NCI-H2029 treated with DMSO at 0.1 percent for 48 hours (cell line): ENCODE data around the gene CCNY.
"Not testable (repeated sequence)": the region's sequence is repeated elsewhere in the genome, so short reads cannot be mapped to it uniquely, and the experiment has no call there.

Experiments
- DNase-seq: peaks from one replicate; lab custom pipeline; 2025; lab: John Stamatoyannopoulos, UW

The CCNY gene

GRCh38 chr10:35406003-35406630, 69.8 kb downstream of the CCNY start:
- DNase-seq = not testable (repeated sequence)

DNA sequence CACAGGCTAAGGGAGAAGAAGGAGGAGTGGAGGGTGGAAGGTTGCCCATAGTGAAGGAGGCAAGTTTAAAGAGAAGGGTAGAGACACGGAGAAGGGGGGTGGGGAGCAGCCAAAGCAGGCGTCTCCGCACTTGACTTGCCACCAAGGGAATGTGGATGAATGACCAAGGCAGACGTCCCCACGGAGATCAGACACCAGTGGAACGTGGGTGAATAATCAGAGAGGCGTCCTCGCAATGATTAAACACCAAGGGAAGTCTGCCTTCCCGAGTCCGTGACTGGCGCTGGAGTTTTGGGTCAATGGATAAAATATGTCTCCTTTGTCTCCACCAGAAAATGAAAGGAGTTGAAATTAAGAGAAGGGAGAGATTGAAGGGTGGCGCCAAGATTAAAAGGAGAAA, 71.4 kb downstream of the CCNY start:
- not testable (repeated sequence) for DNase-seq

DNA sequence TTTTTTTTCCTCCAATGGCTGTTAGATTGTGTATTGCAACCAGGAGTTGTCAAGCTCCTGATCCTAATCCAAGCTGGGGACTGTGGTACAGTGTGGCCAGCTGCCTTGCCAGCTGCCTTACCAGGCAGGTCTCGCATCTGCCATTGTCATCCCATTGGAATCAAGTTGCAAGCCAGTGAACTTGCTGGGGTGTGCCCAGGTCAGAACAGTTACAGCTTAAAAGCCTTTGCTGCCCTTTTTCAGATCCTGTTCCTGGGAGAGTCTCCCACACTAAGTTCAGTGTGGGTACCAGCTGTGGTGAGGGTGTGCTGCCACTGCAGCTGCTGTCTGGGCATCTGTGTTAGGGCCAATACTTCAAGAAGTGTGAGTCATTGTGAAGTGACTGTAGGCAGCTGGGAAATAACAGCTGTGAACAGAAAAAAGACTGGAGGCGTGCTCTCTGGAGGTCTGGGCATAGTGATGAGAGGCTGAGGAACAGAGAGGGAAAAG, 72.8 kb downstream of the CCNY start:
- DNase-seq = no peak

DNA sequence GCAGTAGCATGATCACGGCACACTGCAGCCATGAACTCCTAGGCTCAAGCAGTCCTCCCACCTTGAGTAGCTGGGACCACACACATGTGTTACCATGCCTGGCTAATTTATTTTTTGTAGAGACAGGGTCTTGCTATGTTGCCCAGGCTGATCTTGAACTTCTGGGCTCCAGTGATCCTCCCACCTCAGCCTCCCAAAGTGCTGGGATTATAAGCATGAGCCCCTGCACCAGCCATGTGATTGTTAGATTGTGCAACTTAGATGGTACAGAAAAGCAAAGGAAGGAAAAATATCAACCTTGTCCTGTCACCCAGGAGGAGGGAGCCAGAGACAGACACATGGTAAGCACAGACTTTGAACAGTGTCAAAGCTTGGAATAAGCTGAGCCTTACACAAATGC, 73.5 kb downstream of the CCNY start:
- DNase-seq = no peak

- DNase-seq = no peak
These were observed 75.9 kb downstream of the CCNY start for GRCh38 chr10:35412003-35412723.

DNA sequence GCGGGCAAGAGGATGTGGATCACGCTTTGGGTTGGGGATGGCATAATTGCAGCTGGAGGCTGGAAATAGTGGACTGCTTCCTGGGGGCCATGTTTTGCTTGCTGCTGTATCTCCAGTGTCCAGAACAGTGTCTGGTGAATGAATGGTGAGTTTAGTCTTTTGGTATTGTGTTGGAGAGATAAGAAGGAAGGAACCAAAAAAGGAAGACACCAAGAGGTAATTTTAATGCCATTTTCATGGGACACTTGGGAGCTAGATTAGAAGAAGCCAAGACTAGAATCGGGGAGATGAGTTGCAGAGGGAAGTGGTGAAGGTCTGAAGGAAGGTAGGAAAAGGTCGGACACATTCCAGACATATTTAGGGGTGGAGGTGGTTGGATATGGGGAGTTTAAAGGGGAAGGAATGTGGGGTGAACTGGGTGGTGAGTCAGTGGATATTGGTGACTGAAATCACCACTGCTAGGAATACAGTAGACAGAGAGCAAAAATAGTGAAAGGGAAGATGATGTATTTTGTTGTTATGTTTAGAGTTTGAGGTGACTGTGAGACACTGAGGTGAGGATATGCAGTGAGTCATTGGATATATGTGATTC, 76.7 kb downstream of the CCNY start:
- DNase-seq = no peak

DNA sequence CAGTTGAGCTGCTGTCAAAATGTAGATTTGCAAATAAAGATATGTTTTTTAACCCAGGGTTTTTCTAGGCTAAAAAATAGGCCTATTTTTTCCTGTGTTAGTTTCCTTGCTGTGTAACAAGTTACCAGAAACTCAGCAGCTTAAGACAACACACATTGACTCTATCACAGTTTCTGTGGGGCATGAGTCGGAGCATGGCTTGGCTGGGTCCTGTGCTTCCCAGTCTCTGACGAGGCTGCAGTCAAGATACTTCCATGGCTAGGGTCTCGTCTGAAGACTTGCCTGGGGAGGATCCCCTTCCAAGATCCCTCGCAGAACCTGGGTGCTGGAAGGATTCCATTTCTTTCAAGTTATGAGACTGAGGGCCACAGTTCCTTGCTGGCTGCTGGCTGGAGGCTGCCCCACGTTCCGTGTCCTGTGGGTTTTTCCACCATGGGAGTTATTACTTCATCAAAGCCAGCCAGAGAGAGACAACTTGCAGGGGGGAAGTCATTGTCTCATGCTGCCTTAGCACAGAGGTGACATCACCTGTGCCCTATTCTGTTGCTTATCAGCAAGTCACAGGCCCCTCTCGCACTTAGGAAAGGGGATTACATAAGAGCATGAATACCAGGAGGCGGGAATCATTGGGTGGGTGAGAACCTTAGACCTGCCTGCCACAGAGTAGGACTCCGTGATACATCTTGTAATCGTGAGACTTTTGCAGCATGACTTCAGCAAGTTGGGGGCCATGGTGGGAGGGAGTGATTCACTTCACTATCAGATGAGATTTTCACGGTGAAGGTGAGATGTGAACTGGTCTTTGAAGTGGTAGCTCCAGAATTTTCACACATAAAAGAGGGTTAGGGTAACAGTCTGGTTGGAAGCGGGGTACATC, 77.9 kb downstream of the CCNY start:
- DNase-seq = no peak

GRCh38 chr10:35415505-35415904, 79.2 kb downstream of the CCNY start:
- no peak for DNase-seq

DNA sequence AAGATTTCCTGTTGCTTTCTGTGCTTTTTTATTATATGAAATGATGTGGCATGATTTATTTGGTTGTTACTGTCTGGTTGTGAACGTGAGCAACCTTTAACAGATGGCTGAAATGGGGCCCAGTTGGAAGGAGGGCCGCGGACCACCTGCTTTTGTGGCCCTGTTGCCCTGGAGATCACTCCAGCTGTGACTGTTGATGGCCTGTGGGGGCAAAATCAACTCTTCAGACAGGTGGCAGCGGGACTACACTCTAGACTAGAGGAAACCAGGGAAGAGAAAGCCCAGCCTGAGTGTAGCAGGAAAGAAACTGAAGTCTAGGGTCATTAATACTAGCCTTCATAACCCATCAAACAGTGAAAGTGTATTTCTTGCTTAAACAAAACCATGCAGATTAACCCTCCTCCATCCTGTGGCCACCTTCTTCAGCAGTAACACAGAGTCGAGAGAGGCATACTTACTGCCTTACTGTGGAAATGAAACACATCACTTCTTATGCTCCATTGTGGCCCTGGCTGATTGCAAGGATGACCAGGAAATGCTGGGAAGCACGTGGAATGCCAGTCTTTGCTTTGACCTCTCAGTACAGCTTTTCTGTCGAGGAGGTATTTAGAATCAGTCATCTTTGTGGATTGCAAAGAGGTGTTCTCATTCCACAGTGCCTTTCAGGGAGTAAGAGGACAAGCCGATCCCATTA, 80.5 kb downstream of the CCNY start:
- DNase-seq = no peak

GRCh38 chr10:35417313-35417625, 81.0 kb downstream of the CCNY start:
- DNase-seq = no peak

DNA sequence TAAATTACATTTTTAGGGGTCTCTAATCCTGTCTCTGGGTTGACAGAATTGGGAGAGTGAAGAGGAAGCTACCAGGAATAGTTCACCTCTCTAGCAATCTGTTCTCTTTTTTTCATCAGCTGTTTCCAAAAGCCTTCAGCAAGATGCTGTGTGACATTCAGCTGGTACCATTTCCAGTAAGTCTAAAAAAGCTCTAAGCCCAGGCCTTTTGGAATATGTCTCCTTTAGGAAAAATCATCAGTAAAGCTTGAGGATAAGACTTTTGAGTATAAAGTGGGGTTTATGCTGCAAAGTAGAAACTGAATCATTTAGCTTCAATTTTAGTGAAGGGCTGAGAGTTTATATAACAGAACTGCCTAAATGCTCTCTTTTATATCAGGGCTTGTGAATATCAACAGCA, 81.5 kb downstream of the CCNY start:
- no peak for DNase-seq

- not testable (repeated sequence) for DNase-seq
These were observed 82.3 kb downstream of the CCNY start for GRCh38 chr10:35418580-35418979.

DNA sequence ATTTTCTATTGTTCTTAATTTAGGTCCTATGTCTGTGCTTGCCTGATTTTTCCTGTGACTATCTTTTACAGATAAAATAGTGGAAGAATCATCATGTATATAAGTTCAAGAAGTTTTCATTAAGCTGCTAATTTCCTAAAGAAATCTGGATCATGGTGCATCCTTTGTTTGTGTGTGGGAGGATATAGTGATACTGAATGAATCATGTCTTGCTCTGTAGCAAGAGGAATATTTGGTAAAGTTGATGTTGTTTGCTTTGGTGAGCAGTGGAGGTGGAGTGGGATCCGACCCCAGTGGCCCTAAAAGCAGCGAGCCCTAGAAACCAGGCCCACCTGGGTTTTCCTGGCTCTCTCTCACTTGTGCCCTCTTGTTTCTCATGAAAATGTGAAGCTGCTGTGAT, 83.7 kb downstream of the CCNY start:
- DNase-seq = no peak

GRCh38 chr10:35420827-35421552, 84.7 kb downstream of the CCNY start:
- DNase-seq = no peak

GRCh38 chr10:35421553-35422178, 85.4 kb downstream of the CCNY start:
- DNase-seq = no peak

GRCh38 chr10:35422228-35422627, 85.9 kb downstream of the CCNY start:
- no peak for DNase-seq

GRCh38 chr10:35423505-35424306, 87.4 kb downstream of the CCNY start:
- DNase-seq = no peak

DNA sequence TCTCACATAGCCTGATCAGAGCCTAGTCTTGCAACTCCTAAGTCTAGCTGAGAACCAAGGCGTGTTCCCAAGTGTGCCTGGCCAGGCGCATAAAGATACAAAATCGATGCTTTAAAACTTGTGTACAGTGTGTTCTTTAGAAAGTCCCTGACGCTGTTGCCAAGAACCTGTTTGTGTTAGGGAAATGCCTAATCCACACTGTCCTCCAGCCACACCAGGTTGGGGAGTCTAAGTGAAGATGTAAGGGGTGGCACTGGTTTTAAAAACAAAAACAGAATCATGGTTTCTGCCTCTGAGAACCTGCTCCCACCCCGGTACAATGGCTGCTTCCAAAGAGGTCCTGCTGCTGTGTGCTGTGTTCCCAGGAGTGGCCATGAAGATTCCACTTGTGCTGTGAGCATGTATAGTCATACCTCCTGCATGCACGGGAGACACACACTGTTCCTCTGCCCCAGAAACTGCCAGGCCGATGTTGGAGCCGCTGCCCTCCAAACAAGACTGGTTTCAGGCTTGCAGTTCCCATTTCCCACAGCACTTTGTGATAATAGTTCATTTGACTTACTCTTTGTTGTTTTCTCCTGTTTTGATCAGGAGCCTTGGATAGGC, 88.5 kb downstream of the CCNY start:
- DNase-seq = no peak

GRCh38 chr10:35425595-35425994, 89.3 kb downstream of the CCNY start:
- no peak for DNase-seq
